ENCODE data around the gene RAPGEF4.
A peak's percentile ranks its signal among the peaks of the same experiment; 100 is the strongest.

Gene RAPGEF4

GRCh38 chr2:173040729-173041128, 305.1 kb downstream of the RAPGEF4 start:
- H3K36me3 ChIP-seq (ENCODE audit: insufficient read depth, low read length): no peaks in the 10 kb centered on the region
- H3K4me3 ChIP-seq: no peak overlapping the region
- H3K27ac ChIP-seq: no peak overlapping the region; the same call in 1 of the 2 replicates
- no peak for DNase-seq (ENCODE audit: low read depth, low spot score)
- TF ChIP-seq FOXP2 (optimal IDR thresholded peaks at IDR 0.05; ENCODE audit: control extremely low read depth, extremely low read length, insufficient read depth) (no peak), EZH2 (IDR thresholded peaks at IDR 0.05) (no peak), POLR2AphosphoS5 (IDR thresholded peaks at IDR 0.05; ENCODE audit: borderline replicate concordance, low read depth, low read length) (no peak)
- H3K9ac ChIP-seq (ENCODE audit: insufficient read length): no peak overlapping the region
- no peaks in the 10 kb centered on the region for H3K9me3 ChIP-seq (ENCODE audit: low read depth, low read length)

DNA sequence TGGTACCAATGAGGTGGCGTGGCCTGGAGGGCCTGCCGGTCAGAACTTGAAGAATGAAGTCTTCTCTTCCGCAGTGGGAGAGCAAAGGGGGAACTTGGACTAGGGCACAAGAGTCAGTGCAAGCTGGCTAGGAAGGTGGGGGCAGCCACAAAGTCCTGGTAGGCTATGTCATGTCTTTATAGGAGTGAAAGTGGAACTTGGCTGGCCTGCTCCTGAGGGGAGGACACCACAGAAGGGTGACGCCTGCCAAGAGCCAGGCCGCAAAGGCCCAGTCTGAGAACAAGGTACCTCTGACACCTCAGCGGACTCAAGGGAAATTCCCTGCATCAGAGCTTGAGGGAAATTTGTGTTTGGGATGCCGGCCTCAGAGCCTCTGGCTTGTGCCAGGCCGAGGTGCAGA, 307.8 kb downstream of the RAPGEF4 start:
- H3K36me3 ChIP-seq (ENCODE audit: insufficient read depth, low read length): no peaks in the 10 kb centered on the region
- no peak overlapping the region for H3K4me3 ChIP-seq
- H3K9me3 ChIP-seq (ENCODE audit: low read depth, low read length): no peaks in the 10 kb centered on the region
- TF ChIP-seq FOXP2 (optimal IDR thresholded peaks at IDR 0.05; ENCODE audit: control extremely low read depth, extremely low read length, insufficient read depth) (no peak), EZH2 (IDR thresholded peaks at IDR 0.05) (no peak)
- no peak overlapping the region for H3K9ac ChIP-seq (ENCODE audit: insufficient read length)
- no peak for DNase-seq (ENCODE audit: low read depth, low spot score)
- no peak overlapping the region for H3K27ac ChIP-seq

- H3K27ac ChIP-seq: no peak overlapping the region
These were observed 308.4 kb downstream of the RAPGEF4 start for GRCh38 chr2:173043897-173044519.

DNA sequence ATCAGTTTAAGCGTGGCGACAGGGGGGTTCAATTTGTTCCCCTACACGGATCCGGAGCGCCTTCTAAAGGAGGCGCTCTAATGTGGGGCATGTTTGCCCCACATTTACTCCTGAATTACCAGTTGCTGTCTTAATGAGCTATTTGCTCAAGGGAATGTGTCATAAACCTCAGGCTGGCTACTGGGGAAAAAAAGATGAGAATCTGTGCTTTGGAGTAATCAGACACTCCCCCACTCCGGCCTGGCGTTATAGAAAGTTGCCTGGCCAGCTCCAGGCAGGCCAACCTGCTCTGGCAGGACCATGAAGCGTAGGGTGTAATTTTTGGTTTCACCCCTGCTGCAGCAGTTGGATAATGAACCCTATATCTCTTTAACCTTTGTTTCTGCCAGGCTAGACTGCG, 309.0 kb downstream of the RAPGEF4 start:
- H3K27ac ChIP-seq: no peak overlapping the region

More at GRCh38 chr2:173043897-173044519, 308.4 kb downstream of the RAPGEF4 start:
- H3K9me3 ChIP-seq (ENCODE audit: low read depth, low read length): no peaks in the 10 kb centered on the region
- DNase-seq (ENCODE audit: low read depth, low spot score): no peak
- no peak overlapping the region for H3K9ac ChIP-seq (ENCODE audit: insufficient read length)
- TF ChIP-seq FOXP2 (optimal IDR thresholded peaks at IDR 0.05; ENCODE audit: control extremely low read depth, extremely low read length, insufficient read depth) (no peak), EZH2 (IDR thresholded peaks at IDR 0.05) (no peak), POLR2AphosphoS5 (IDR thresholded peaks at IDR 0.05; ENCODE audit: borderline replicate concordance, low read depth, low read length) (no peak)
- no peak overlapping the region for H3K4me3 ChIP-seq
- H3K36me3 ChIP-seq (ENCODE audit: insufficient read depth, low read length): no peaks in the 10 kb centered on the region

DNA sequence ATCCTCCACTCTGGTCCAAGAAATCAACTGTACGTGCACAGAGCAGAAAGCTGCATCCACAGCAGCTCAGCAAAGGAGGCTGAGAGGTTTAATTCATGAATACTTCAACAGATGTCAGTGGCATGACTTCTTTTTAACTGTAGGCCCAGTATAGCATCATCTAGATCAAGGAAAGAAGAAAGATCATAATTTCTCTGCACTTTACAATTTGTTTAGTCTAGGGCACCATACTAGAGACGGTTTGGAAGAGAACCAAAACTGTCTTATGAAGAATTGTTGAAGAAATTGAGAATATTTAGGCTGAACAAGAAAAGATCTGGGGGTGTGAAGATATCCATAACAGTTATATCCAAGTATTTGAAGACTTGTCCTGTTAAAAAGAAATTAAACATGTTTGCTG, 309.5 kb downstream of the RAPGEF4 start:
- H3K9me3 ChIP-seq (ENCODE audit: low read depth, low read length): no peaks in the 10 kb centered on the region
- DNase-seq (ENCODE audit: low read depth, low spot score): no peak
- H3K9ac ChIP-seq (ENCODE audit: insufficient read length): no peak overlapping the region
- H3K27ac ChIP-seq: no peak overlapping the region
- no peaks in the 10 kb centered on the region for H3K36me3 ChIP-seq (ENCODE audit: insufficient read depth, low read length)
- H3K4me3 ChIP-seq: no peak overlapping the region
- TF ChIP-seq POLR2AphosphoS5 (IDR thresholded peaks at IDR 0.05; ENCODE audit: borderline replicate concordance, low read depth, low read length) (no peak), FOXP2 (optimal IDR thresholded peaks at IDR 0.05; ENCODE audit: control extremely low read depth, extremely low read length, insufficient read depth) (no peak), EZH2 (IDR thresholded peaks at IDR 0.05) (no peak)

More for the DNA sequence above, 309.0 kb downstream of the RAPGEF4 start:
- no peaks in the 10 kb centered on the region for H3K9me3 ChIP-seq (ENCODE audit: low read depth, low read length)
- H3K36me3 ChIP-seq (ENCODE audit: insufficient read depth, low read length): no peaks in the 10 kb centered on the region
- no peak for TF ChIP-seq FOXP2 (optimal IDR thresholded peaks at IDR 0.05; ENCODE audit: control extremely low read depth, extremely low read length, insufficient read depth)
- TF ChIP-seq EZH2 (IDR thresholded peaks at IDR 0.05): no peak
- TF ChIP-seq POLR2AphosphoS5 (IDR thresholded peaks at IDR 0.05; ENCODE audit: borderline replicate concordance, low read depth, low read length): no peak
- DNase-seq (ENCODE audit: low read depth, low spot score): no peak
- no peak overlapping the region for H3K4me3 ChIP-seq
- H3K9ac ChIP-seq (ENCODE audit: insufficient read length): no peak overlapping the region

- H3K9ac ChIP-seq (ENCODE audit: insufficient read length): no peak overlapping the region
- DNase-seq (ENCODE audit: low read depth, low spot score): no peak
- peak overlapping the region; percentile 90 for H3K27ac ChIP-seq
- no peaks in the 10 kb centered on the region; the same call in 1 of the 2 replicates for H3K36me3 ChIP-seq (ENCODE audit: insufficient read depth, low read length)
- H3K4me3 ChIP-seq: peak overlapping the region; percentile 8; the same call in 1 of the 2 replicates
- no peaks in the 10 kb centered on the region for H3K9me3 ChIP-seq (ENCODE audit: low read depth, low read length)
- TF ChIP-seq POLR2AphosphoS5 (IDR thresholded peaks at IDR 0.05; ENCODE audit: borderline replicate concordance, low read depth, low read length) (no peak), EZH2 (IDR thresholded peaks at IDR 0.05) (no peak), FOXP2 (optimal IDR thresholded peaks at IDR 0.05; ENCODE audit: control extremely low read depth, extremely low read length, insufficient read depth) (no peak)
These were observed 312.9 kb downstream of the RAPGEF4 start for GRCh38 chr2:173048522-173048896.

DNA sequence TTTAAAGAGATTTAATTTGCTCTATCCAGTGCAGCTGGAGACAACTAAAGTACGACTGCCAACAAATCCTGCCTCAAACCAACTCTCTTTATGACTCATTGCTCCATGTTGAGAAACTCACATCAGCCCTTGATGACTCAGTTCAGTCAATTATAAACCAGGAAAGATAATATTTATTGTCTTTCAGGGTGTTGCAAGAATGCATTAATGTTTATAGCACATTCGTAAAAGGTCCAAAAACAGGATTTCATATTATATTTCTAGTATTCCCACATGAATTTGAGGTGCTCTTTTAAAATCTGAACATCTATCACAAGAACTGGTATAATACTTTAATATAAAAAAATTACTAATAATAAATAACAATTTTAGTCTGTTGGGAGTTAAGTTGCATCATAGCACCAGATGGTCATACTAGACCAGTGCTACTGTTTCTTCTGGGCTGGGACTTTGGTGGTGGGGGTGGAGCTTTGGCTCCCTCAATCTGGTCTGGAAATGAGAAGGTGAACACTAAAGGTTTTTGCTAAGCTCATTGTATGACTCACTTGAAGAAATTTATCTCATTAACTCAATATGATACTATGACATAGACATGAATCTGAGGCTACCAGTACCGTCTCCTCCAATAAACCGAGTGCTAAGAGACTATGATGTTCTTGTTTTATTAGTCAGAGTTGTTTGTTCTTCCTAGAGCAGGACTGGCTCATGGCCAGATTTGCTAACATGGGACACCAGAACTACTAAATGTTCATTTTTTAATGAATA, 313.4 kb downstream of the RAPGEF4 start:
- TF ChIP-seq POLR2AphosphoS5 (IDR thresholded peaks at IDR 0.05; ENCODE audit: borderline replicate concordance, low read depth, low read length) (no peak), FOXP2 (optimal IDR thresholded peaks at IDR 0.05; ENCODE audit: control extremely low read depth, extremely low read length, insufficient read depth) (no peak), EZH2 (IDR thresholded peaks at IDR 0.05) (no peak)
- Histone ChIP-seq H3K9me3 (ENCODE audit: low read depth, low read length) (no peaks in the 10 kb centered on the region), H3K36me3 (ENCODE audit: insufficient read depth, low read length) (no peaks in the 10 kb centered on the region; the same call in 1 of the 2 replicates), H3K4me3 (peak overlapping the region; percentile 42), H3K9ac (ENCODE audit: insufficient read length) (no peak overlapping the region), H3K27ac (peak overlapping the region; percentile 90)
- peak; percentile 56 for DNase-seq (ENCODE audit: low read depth, low spot score)

DNA sequence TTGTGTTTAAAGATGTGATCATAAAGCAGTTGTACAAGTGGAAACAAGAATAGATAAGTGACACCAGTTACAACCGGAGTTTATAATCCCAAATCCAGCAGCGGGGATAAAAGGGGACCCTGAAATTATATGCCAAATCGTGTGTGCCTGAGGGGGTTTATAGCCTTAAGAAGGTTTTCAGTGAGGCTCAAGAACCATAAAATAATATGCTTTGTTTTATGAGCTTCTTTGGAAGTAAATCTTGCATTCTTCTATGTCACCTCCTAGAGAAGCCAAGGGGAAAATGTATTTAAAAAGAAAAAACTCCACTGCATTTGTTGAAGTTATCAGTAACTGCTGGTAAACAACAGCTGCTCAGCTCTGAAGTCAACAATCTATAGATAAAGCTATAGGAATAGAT, 314.2 kb downstream of the RAPGEF4 start:
- no peak for DNase-seq (ENCODE audit: low read depth, low spot score)
- no peak for TF ChIP-seq POLR2AphosphoS5 (IDR thresholded peaks at IDR 0.05; ENCODE audit: borderline replicate concordance, low read depth, low read length)
- no peak for TF ChIP-seq FOXP2 (optimal IDR thresholded peaks at IDR 0.05; ENCODE audit: control extremely low read depth, extremely low read length, insufficient read depth)
- TF ChIP-seq EZH2 (IDR thresholded peaks at IDR 0.05): no peak
- Histone ChIP-seq H3K9me3 (ENCODE audit: low read depth, low read length) (no peaks in the 10 kb centered on the region), H3K27ac (peak overlapping the region; percentile 90), H3K36me3 (ENCODE audit: insufficient read depth, low read length) (no peaks in the 10 kb centered on the region; the same call in 1 of the 2 replicates), H3K4me3 (peak overlapping the region; percentile 42), H3K9ac (ENCODE audit: insufficient read length) (no peak overlapping the region)

All from SK-N-MC (cell line).